B cell (primary cell): ENCODE data around the gene HEXD. TPM values are rescaled to one million over a fixed set of nuclear protein-coding genes. Genes with fewer than 3 reads are reported as not detected.

Experiments
- ATAC-seq: fragments of 200-7000 bp; cut with Tn5 transposase; one replicate; pipeline ENCODE4 v1.10.0; 2021; ENCODE audit warnings: low read depth, mild to moderate bottlenecking, moderate number of reproducible peaks, moderate library complexity
- CTCF ChIA-PET: fragments of 350-600 bp; sonication (Branson Sonifier 250); formaldehyde crosslinking; loops from one replicate; lab custom pipeline; 2021; ENCODE audit warnings: antibody characterized with exemption, inconsistent platforms; lab: Charles Lee
- POLR2A ChIA-PET: fragments of 350-600 bp; sonication (Branson Sonifier 250); formaldehyde crosslinking; loops from one replicate; lab custom pipeline; 2021; ENCODE audit warnings: antibody characterized with exemption; lab: Charles Lee
- DNase-seq: peaks from one replicate; pipeline ENCODE4 v3.0.0; 2013
- H2AFZ ChIP-seq: 2 replicates; pipeline ENCODE4 v1.6.1; 2012; ENCODE audit warnings: mild to moderate bottlenecking, low read depth, low read length; ENCODE audit not compliant: insufficient read depth, poor library complexity, severe bottlenecking
- H3K27ac ChIP-seq, 2 donors: 1 replicate in 1 of 2; 2 replicates in 1 of 2; pipeline ENCODE4 v1.5.1; 2012 to 2013; ENCODE audit warnings: low read length in 2 of 2, mild to moderate bottlenecking in 2 of 2, moderate library complexity in 1 of 2
- H3K27me3 ChIP-seq, 4 experiments: fragments of 200-600 bp in 1 of 4; sonication (generic) in 1 of 4; replicated peaks in 1 of 4; 1 replicate in 2 of 4; 2 replicates in 2 of 4; pipeline versions ENCODE4 v1.6.1 to v1.7.0; 2013 to 2016; ENCODE audit warnings: low read length in 3 of 4, mild to moderate bottlenecking in 2 of 4, mixed read lengths in 1 of 4, moderate library complexity in 1 of 4; ENCODE audit not compliant: insufficient read depth in 4 of 4, control insufficient read depth in 3 of 4; ENCODE audit errors: control extremely low read depth in 1 of 4
- H3K36me3 ChIP-seq, 2 experiments: replicated peaks in 1 of 2; 1 replicate in 1 of 2; 2 replicates in 1 of 2; pipeline versions ENCODE4 v1.6.1 to v1.7.1; 2013; ENCODE audit warnings: low read length in 1 of 2; ENCODE audit not compliant: insufficient read depth in 2 of 2, control insufficient read depth in 1 of 2; ENCODE audit errors: control extremely low read depth in 1 of 2, extremely low read depth in 1 of 2
- H3K4me1 ChIP-seq, 2 donors: fragments of 200-600 bp in 1 of 2; sonication (generic) in 1 of 2; 1 replicate in 1 of 2; 2 replicates in 1 of 2; pipeline versions ENCODE4 v1.5.1 to v1.6.1; 2013 to 2017; ENCODE audit warnings: low read length in 2 of 2; ENCODE audit not compliant: control insufficient read depth in 2 of 2, insufficient read depth in 2 of 2
- H3K4me2 ChIP-seq: replicated peaks from 2 replicates; pipeline ENCODE3; 2012; ENCODE audit warnings: mild to moderate bottlenecking, low read depth, low read length; ENCODE audit not compliant: poor library complexity, severe bottlenecking
- H3K4me3 ChIP-seq, 5 experiments: fragments of 200-600 bp in 1 of 5; sonication (generic) in 1 of 5; 1 replicate in 3 of 5; 2 replicates in 2 of 5; pipeline versions ENCODE4 v1.5.1 to v1.7.0; 2011 to 2016; ENCODE audit warnings: low read length in 4 of 5, mild to moderate bottlenecking in 4 of 5, low read depth in 2 of 5, control low read depth in 1 of 5, moderate library complexity in 1 of 5; ENCODE audit not compliant: insufficient read depth in 1 of 5; ENCODE audit errors: control extremely low read depth in 1 of 5, extremely low read depth in 1 of 5
- H3K79me2 ChIP-seq: fragments of 200-600 bp; sonication (generic); one replicate; pipeline ENCODE4 v1.6.0; 2016; ENCODE audit warnings: low read length; ENCODE audit not compliant: control insufficient read depth, insufficient read depth
- H3K9ac ChIP-seq: fragments of 200-600 bp; sonication (generic); 2 replicates; pipeline ENCODE4 v1.6.1; 2017; ENCODE audit warnings: mild to moderate bottlenecking, low read length, moderate library complexity
- H3K9me3 ChIP-seq, 3 donors: one replicate each; pipeline versions ENCODE4 v1.6.1 to v1.7.1; 2013; ENCODE audit warnings: low read length in 2 of 3; ENCODE audit not compliant: control insufficient read depth in 2 of 3, insufficient read depth in 1 of 3; ENCODE audit errors: control extremely low read depth in 1 of 3
- H4K20me1 ChIP-seq: 2 replicates; pipeline ENCODE4 v1.6.0; 2012; ENCODE audit warnings: mild to moderate bottlenecking, low read length; ENCODE audit not compliant: insufficient read depth, control insufficient read depth, poor library complexity, severe bottlenecking
- H3K27ac Mint-ChIP-seq: one replicate; pipeline ENCODE4 v1.8.0; 2021; ENCODE audit warnings: mixed read lengths
- H3K27me3 Mint-ChIP-seq: one replicate; pipeline ENCODE4 v1.8.0; 2021; ENCODE audit warnings: mixed read lengths
- H3K4me1 Mint-ChIP-seq: one replicate; pipeline ENCODE4 v1.8.0; 2021; ENCODE audit warnings: mixed read lengths
- H3K4me3 Mint-ChIP-seq: one replicate; pipeline ENCODE4 v1.8.0; 2021; ENCODE audit warnings: mixed read lengths
- H3K9me3 Mint-ChIP-seq: one replicate; pipeline ENCODE4 v1.8.0; 2022; ENCODE audit warnings: mixed read lengths; ENCODE audit not compliant: insufficient read depth
- EZH2 ChIP-seq: IDR thresholded peaks from 2 replicates; pipeline ENCODE4 v1.6.1; 2012; ENCODE audit warnings: borderline replicate concordance, low read depth, mild to moderate bottlenecking, moderate library complexity, low read length; ENCODE audit not compliant: insufficient read depth, poor library complexity, severe bottlenecking
- WGBS: methylation state at CpG from one replicate; pipeline ENCODE4 v1.1.5; 2013; ENCODE audit warnings: missing lambda C conversion rate; ENCODE audit not compliant: insufficient coverage; 5-methylcytosine and 5-hydroxymethylcytosine counted together
- intact Hi-C: fragments of 100-400 bp; cut with micrococcal nuclease; formaldehyde crosslinking; loops from one replicate; pipeline ENCODE4 v1.10.0; 2022
- polyA plus RNA-seq: library from polyadenylated mRNA; depleted of rRNA; stranded (reverse); fragments of >200 nt; gene quantifications from 2 replicates; pipeline ENCODE4 v1.2.3, GENCODE V29; 2012
- total RNA-seq, 2 donors: library from RNA; stranded (reverse); fragments of 120-200 nt in 1 of 2; gene quantifications; 1 replicate in 1 of 2; 2 replicates in 1 of 2; pipeline versions ENCODE4 v1.2.3 to v1.2.4, GENCODE V29; 2013 to 2022
- TF ChIP-seq, protein P1 (sequence below): fragments of 200-600 bp; IDR thresholded peaks from one replicate; pipeline ENCODE4 v1.8.0; 2022; ENCODE audit warnings: antibody characterized with exemption, mild to moderate bottlenecking

Gene HEXD
- total and polyA plus RNA-seq, 2 donors (not counting 1 experiment from before 2014, with no cell fraction given), result 128 to 317 TPM

DNA sequence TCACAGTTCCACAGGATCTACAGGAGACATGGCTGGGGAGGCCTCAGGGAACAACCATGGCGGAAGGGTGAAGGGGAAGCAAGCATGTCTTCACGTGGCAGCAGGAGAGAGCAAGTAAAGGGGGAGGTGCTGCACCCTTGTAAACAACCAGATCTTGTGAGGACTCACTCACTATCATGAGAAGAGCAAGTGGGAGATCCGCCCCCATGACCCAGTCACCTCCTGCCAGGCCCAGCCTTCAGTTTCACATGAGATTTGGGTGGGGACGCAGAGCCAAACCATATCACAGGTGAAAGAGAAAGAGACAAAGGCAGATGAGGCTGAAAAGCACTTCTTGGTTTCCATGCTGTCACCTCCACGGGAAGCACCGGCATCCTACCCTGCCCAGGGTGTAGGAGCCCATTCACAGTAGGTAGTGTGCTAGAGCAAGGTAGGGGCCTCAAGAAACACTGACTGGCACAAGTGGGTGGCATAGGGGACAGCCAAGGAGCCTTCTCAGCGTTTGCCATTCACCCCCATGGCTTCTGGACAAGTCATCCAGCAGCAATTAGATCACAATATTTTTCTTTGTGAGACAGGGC lies 47.0 kb downstream of the HEXD start:
- Histone ChIP-seq H3K79me2 (peaks cover 56% of the 10 kb centered on the region), H3K4me3 (no peak overlapping the region), H3K36me3 (peaks cover 7 to 79% of the 10 kb centered on the region in 2 experiments), H3K4me2 (no peak overlapping the region), H4K20me1 (peaks cover 25% of the 10 kb centered on the region), H3K27me3 (no peaks in the 10 kb centered on the region), H3K27ac (no peak overlapping the region), H3K9ac (no peak overlapping the region), H2AFZ (no peak overlapping the region), H3K4me1 (no peaks in the 10 kb centered on the region), H3K9me3 (no peaks in the 10 kb centered on the region)
- Mint-ChIP-seq H3K9me3 (no peaks in the 10 kb centered on the region), H3K4me1 (peaks cover 3% of the 10 kb centered on the region), H3K4me3 (no peak overlapping the region), H3K27me3 (no peaks in the 10 kb centered on the region), H3K27ac (no peak overlapping the region)
- CTCF ChIA-PET, result no interaction called here
- no peak for ATAC-seq
- intact Hi-C loops, result no loop called here
- POLR2A ChIA-PET, result no interaction called here
- TF ChIP-seq, protein P1, sequence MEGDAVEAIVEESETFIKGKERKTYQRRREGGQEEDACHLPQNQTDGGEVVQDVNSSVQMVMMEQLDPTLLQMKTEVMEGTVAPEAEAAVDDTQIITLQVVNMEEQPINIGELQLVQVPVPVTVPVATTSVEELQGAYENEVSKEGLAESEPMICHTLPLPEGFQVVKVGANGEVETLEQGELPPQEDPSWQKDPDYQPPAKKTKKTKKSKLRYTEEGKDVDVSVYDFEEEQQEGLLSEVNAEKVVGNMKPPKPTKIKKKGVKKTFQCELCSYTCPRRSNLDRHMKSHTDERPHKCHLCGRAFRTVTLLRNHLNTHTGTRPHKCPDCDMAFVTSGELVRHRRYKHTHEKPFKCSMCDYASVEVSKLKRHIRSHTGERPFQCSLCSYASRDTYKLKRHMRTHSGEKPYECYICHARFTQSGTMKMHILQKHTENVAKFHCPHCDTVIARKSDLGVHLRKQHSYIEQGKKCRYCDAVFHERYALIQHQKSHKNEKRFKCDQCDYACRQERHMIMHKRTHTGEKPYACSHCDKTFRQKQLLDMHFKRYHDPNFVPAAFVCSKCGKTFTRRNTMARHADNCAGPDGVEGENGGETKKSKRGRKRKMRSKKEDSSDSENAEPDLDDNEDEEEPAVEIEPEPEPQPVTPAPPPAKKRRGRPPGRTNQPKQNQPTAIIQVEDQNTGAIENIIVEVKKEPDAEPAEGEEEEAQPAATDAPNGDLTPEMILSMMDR, result no peak
- TF ChIP-seq EZH2, result no peak
- WGBS, result 96% methylated on average over 7 of the region's 7 CpGs
- no peak for DNase-seq

DNA sequence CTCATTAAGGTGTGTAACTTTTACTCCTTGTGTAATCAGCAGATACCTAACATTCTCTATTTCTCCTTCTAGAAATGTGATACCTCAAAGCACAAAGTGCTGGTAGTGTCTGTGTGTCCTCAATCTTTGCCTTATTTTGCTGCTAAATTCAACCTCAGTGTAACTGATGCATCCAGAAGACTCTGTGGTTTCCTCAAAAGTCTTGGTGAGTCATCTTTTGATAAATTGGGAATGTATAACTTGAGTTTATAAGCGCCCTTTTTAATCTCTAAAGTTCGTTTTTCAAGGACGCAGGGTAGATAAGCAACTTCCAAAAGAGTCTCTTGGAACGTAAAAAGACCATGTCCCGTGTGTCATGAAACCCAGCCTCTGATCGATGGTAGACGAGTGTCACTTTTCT lies 50.5 kb downstream of the HEXD start:
- ATAC-seq, result no peak
- no peak for TF ChIP-seq EZH2
- TF ChIP-seq, protein P1, result no peak
- intact Hi-C loops, result no loop called here
- Histone ChIP-seq H3K27ac (no peak overlapping the region), H3K79me2 (peaks cover 22% of the 10 kb centered on the region), H4K20me1 (peaks cover 6% of the 10 kb centered on the region), H2AFZ (no peak overlapping the region), H3K9me3 (no peaks in the 10 kb centered on the region), H3K4me3 (no peak overlapping the region), H3K27me3 (no peaks in the 10 kb centered on the region), H3K36me3 (peaks cover 3 to 56% of the 10 kb centered on the region in 2 experiments), H3K9ac (no peak overlapping the region), H3K4me2 (no peak overlapping the region), H3K4me1 (no peaks in the 10 kb centered on the region)
- ChIA-PET POLR2A (no interaction called here), CTCF (no interaction called here)
- Mint-ChIP-seq H3K27me3 (no peaks in the 10 kb centered on the region), H3K27ac (no peak overlapping the region), H3K4me1 (no peaks in the 10 kb centered on the region), H3K4me3 (no peak overlapping the region), H3K9me3 (no peaks in the 10 kb centered on the region)
- DNase-seq, result no peak
- 100% methylated on average over 3 of the region's 7 CpGs for WGBS
